Glomerular visceral epithelial cell (primary cell): ENCODE measurements around the gene USF2.
A peak's percentile ranks its signal among the peaks of the same experiment; 100 is the strongest.

Experiments used
- DNase-seq: peaks from one replicate; pipeline ENCODE4 v3.0.0-alpha.2; 2016; ENCODE audit errors: extremely low spot score

Gene USF2

DNA sequence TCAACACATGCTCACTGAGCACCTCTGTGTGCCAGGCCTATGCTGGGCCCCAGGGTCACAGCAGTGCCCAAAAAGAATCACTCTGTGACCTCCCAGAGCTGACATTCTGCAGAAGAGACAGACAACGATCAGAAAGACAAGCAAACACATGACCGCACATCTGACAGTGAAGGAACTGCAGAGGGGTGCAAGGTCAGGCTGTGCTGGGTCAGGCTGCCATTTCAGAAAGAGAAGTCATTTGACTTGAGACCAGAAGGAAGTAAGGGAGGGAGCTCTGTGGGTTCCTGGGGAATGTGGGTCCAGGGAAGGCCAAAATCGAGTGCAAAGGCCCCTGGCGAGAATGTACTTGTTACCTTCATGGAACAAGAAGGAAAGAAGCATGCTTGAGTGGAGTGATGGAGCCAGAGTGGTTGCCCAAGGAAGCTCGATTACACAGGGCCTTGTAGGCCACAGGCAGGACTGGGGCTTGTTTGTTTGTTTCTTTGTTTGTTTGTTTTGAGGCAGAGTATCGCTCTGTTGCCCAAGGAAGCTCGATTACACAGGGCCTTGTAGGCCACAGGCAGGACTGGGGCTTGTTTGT, 48.8 kb downstream of the USF2 start:
- DNase-seq: no peak

- DNase-seq: peak; percentile 78
These were observed 50.1 kb downstream of the USF2 start for GRCh38 chr19:35318679-35319448.

GRCh38 chr19:35320065-35320713, 51.4 kb downstream of the USF2 start:
- no peak for DNase-seq

GRCh38 chr19:35321291-35321690, 52.5 kb downstream of the USF2 start:
- DNase-seq: no peak

- DNase-seq: no peak
These were observed 53.3 kb downstream of the USF2 start for GRCh38 chr19:35322014-35322413.

DNA sequence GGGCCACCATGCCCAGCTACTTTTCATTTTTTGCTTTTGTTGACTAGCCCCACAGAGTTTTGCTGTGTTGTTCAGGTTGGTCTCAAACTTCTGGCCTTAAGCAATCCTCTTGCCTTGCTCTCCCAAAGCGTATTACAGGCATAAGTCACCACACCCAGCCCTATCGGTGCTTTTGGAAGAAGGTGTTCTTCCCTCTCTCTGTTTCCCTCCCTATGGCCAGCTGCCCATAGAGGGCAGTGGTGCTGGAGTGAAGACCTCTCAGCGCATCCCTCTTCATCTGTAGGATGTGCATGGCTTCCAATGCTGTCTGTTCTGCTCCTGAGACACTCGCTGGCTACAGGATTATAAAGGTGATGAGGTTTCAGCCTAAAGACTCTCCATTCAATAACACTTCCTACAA, 58.9 kb downstream of the USF2 start:
- no peak for DNase-seq

DNA sequence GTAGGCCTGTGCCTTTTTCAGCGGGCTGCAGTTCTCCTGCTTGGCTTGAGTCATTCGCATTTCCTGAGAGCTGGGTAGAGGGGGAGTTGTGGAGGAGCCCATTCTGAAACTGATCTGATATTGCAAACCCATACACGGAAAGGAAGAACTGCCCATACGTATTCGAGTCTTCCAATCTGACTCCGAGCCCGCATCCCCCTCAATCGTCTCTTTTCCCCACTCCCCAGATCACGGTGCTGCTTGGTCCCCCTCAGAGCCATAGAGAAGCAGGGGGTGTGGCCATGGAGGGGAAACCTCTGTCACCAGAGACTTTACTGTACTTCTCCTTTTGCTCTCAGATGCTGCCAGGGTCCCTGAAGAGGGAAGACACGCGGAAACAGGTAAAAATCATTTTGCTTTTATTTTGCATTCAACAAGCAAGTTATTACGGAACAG, 60.1 kb downstream of the USF2 start, which contains the start of gene CD22:
CD22 (plus strand) TSS at position 337 of the 435 bp plus-strand sequence. CDS start 2,854 bp downstream, outside the sequence.
- DNase-seq: no peak

DNA sequence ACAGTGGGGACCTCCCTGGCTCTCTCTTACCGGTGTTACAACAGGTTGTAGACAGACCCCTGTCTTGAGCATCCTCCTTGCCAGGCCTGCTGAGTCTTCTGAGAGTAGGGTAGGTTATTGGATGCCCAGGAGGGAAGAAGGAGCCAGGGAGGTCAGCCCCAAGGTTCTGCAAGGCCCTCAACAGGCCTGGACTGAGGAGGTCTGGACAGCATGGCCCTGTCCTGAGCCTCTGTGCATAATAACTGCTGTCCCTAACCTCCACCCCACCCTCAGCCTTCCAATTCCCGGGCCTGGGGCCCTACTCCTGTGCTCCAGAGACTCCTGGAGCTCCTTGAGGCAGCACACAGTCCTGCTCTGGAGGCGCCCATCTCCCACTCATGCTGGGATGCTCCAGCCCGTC, 60.6 kb downstream of the USF2 start:
- DNase-seq: no peak
